Right lobe of liver (tissue), 6 donors: ENCODE results near the gene MYO18A. TPM values are rescaled to one million over a fixed set of nuclear protein-coding genes. Genes with fewer than 3 reads are reported as not detected.

Experiments used
- ATAC-seq, 4 donors: fragments of 200-7000 bp; cut with Tn5 transposase; one replicate each; pipeline ENCODE4 v1.9.1; 2020; ENCODE audit warnings: mild to moderate bottlenecking in 4 of 4, moderate library complexity in 4 of 4
- DNase-seq, 3 donors: peaks; one replicate each; pipeline ENCODE4 v3.0.0-alpha.2; 2020
- H3K27ac ChIP-seq, 3 donors: fragments of 200-600 bp; one replicate each; pipeline ENCODE4 v1.8.0; 2022
- H3K27me3 ChIP-seq, 2 donors: fragments of 200-600 bp; one replicate each; pipeline ENCODE4 v1.8.0; 2022
- H3K36me3 ChIP-seq, 4 donors: fragments of 200-600 bp; sonication (generic) in 1 of 4; one replicate each; pipeline versions ENCODE4 v1.5.1 to v1.8.0; 2017 to 2022; ENCODE audit warnings: control low read depth in 1 of 4
- H3K4me1 ChIP-seq, 4 donors: fragments of 200-600 bp; sonication (generic) in 1 of 4; one replicate each; pipeline versions ENCODE4 v1.5.1 to v1.8.0; 2017 to 2022; ENCODE audit warnings: control low read depth in 1 of 4
- H3K4me3 ChIP-seq, 3 donors: fragments of 200-600 bp; one replicate each; pipeline ENCODE4 v1.8.0; 2022
- H3K9me3 ChIP-seq, 4 donors: fragments of 200-600 bp; sonication (generic) in 1 of 4; one replicate each; pipeline versions ENCODE4 v1.5.1 to v1.8.0; 2017 to 2022; ENCODE audit warnings: control low read depth in 1 of 4
- CTCF ChIP-seq, 4 donors: fragments of 200-600 bp in 3 of 4; fragments of 450-650 bp in 1 of 4; IDR thresholded peaks; one replicate each; pipeline versions ENCODE4 v1.5.1 to v1.8.0; 2016 to 2022; ENCODE audit warnings: antibody characterized with exemption in 4 of 4, mild to moderate bottlenecking in 2 of 4
- POLR2A ChIP-seq: fragments of 450-650 bp; IDR thresholded peaks from one replicate; pipeline ENCODE4 v1.6.1; 2017; ENCODE audit warnings: antibody characterized with exemption, mild to moderate bottlenecking
- WGBS: methylation state at CpG from one replicate; pipeline ENCODE4 v1.1.6; 2018; ENCODE audit warnings: low coverage, low lambda C conversion rate; ENCODE audit not compliant: insufficient coverage; ENCODE audit errors: missing lambda C conversion rate; 5-methylcytosine and 5-hydroxymethylcytosine counted together
- intact Hi-C, 2 donors: fragments of 100-400 bp; cut with DNase I; formaldehyde crosslinking; loops; one replicate each; pipeline versions ENCODE4 v1.11.2 to v1.14.1; 2022
- total RNA-seq, 6 experiments: library from RNA; depleted of rRNA in 2 of 6; stranded (reverse); fragments of >200 nt in 2 of 6; fragmentation: NEBNext Ultra II Directional in 3 of 6; extraction: Animal tissue kit (Norgen Biotek cat#: 25700) in 3 of 6; gene quantifications; one replicate each; pipeline versions ENCODE4 v1.1.0 to v1.2.4, GENCODE V29; 2016 to 2023
- donor health status: DM: no; HTN: yes; CAD: no.
- donor health status: DM: no; HTN: no; CAD: no.
- donor health status: DM: no; HTN: no; CAD: no.
- donor health status: DM: no; HTN: yes; CAD: no.
- donor health status: DM: no; HTN: yes; CAD: no.

Gene MYO18A
- total RNA-seq, 6 experiments from 2014 or later = 50.1 to 98.2 (median 81.8) TPM

DNA sequence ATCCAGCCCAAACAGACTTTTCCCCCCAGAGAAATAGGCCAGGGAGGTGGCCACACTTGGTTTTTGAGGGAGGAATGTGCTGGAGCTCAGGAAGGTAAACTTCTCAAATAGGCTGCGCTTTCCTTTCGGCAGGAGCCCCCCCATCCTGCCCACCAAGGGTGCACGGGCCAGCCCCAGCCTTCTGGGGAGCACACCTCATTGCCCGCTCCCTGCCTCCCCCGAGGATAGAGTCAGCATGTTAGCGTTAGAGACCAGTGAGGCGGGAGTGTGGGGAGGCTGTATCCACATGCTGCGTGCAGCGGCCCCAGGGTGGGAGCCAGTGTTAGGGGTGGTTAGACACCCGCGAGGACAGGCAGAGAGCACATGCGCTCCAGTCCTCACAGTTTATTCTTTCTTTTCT, 95.0 kb downstream of the MYO18A start:
- no peaks in the 10 kb centered on the region for H3K27me3 ChIP-seq
- H3K4me3 ChIP-seq = no peak overlapping the region
- H3K4me1 ChIP-seq = no peaks in the 10 kb centered on the region
- intact Hi-C loops = no loop called here
- H3K36me3 ChIP-seq = peaks cover 14 to 95% (median 35%) of the 10 kb centered on the region in 4 donors
- TF ChIP-seq POLR2A = no peak
- no peak for TF ChIP-seq CTCF (IDR thresholded peaks at IDR 0.05)
- no peak overlapping the region for H3K27ac ChIP-seq
- no peak for DNase-seq
- WGBS = 90% methylated on average over 6 of the region's 12 CpGs
- peak in 1 of 4 donors; percentile 5 for ATAC-seq
- no peaks in the 10 kb centered on the region for H3K9me3 ChIP-seq

GRCh38 chr17:29084541-29085146, 95.6 kb downstream of the MYO18A start:
- WGBS = 83% methylated on average over 10 of the region's 21 CpGs
- Histone ChIP-seq H3K36me3 (peaks cover 11 to 95% (median 33%) of the 10 kb centered on the region in 4 donors), H3K4me1 (no peaks in the 10 kb centered on the region), H3K27me3 (no peaks in the 10 kb centered on the region), H3K9me3 (no peaks in the 10 kb centered on the region), H3K4me3 (no peak overlapping the region), H3K27ac (no peak overlapping the region)
- DNase-seq (no peak), ATAC-seq (peak in 2 of 4 donors; percentile 13 to 22)
- no peak for TF ChIP-seq CTCF (IDR thresholded peaks at IDR 0.05)
- intact Hi-C loops = no loop called here

GRCh38 chr17:29080965-29081364, 99.2 kb downstream of the MYO18A start:
- no peak for ATAC-seq
- no peak for DNase-seq
- Histone ChIP-seq H3K27ac (no peak overlapping the region), H3K4me1 (peaks cover 0 to 9% (median 0%) of the 10 kb centered on the region in 4 donors), H3K9me3 (no peaks in the 10 kb centered on the region), H3K4me3 (no peak overlapping the region), H3K27me3 (no peaks in the 10 kb centered on the region), H3K36me3 (peaks cover 0 to 73% (median 25%) of the 10 kb centered on the region in 4 donors)
- TF ChIP-seq CTCF (IDR thresholded peaks at IDR 0.05) = no peak
- TF ChIP-seq POLR2A = no peak
- intact Hi-C loops = no loop called here
- 90% methylated on average over 14 of the region's 14 CpGs for WGBS

DNA sequence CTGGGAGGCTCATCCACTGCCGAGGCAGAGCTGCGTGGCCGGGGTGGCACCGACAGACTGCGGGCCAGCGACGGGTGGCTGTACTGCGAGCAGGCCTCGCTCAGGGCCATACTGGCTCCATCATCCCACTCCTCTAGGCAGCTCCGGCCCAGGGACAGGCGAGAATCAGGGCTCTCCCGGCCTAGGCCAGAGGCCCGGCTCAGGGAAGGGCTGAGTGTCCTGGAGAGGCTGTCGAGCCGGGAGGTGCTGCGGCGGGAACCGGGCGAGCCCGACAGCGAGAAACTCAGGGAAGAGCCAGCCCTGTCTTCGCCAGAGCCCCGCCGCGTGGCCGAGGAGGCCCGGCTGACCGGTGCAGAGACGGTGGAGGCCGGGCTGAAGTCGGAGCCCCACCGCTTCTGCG, 99.9 kb downstream of the MYO18A start:
- Histone ChIP-seq H3K27me3 (no peaks in the 10 kb centered on the region), H3K4me1 (peaks cover 0 to 9% (median 0%) of the 10 kb centered on the region in 4 donors), H3K27ac (no peak overlapping the region), H3K9me3 (no peaks in the 10 kb centered on the region), H3K36me3 (peaks cover 0 to 66% (median 21%) of the 10 kb centered on the region in 4 donors), H3K4me3 (no peak overlapping the region)
- ATAC-seq = peak in 3 of 4 donors; percentile 3 to 10 (median 8)
- TF ChIP-seq CTCF (IDR thresholded peaks at IDR 0.05) (no peak), POLR2A (no peak)
- no CpG with 5 or more reads among the region's 33 CpGs for WGBS
- DNase-seq = no peak
- intact Hi-C loops = no loop called here
